ENCODE data around the gene MPST.

DNA sequence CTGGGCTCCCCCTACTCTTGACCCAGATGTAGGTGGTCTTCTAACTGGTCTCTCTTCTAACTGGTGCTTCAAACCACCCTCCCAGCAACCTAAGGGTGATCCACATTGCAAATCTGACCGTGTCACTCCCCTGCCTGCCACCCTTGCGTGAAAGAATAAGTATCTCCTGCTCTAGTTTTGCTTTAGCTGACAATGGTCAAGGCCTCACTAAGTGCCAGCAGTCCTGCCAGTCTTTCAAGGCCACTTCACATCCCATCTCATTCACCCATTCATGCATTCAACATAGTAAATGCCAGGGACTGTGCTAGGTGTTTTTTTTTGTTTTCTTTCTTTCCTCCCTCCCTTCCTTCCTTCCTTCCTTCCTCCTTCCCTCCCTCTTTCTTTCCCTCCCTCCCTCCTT is 29.7 kb downstream of the MPST start:
- TF ChIP-seq, protein P1, sequence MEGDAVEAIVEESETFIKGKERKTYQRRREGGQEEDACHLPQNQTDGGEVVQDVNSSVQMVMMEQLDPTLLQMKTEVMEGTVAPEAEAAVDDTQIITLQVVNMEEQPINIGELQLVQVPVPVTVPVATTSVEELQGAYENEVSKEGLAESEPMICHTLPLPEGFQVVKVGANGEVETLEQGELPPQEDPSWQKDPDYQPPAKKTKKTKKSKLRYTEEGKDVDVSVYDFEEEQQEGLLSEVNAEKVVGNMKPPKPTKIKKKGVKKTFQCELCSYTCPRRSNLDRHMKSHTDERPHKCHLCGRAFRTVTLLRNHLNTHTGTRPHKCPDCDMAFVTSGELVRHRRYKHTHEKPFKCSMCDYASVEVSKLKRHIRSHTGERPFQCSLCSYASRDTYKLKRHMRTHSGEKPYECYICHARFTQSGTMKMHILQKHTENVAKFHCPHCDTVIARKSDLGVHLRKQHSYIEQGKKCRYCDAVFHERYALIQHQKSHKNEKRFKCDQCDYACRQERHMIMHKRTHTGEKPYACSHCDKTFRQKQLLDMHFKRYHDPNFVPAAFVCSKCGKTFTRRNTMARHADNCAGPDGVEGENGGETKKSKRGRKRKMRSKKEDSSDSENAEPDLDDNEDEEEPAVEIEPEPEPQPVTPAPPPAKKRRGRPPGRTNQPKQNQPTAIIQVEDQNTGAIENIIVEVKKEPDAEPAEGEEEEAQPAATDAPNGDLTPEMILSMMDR (IDR thresholded peaks at IDR 0.05 in 2 of 3, conservative IDR thresholded peaks at IDR 0.05 in 1 of 3; ENCODE audit: borderline replicate concordance in 1 of 3, insufficient read depth in 1 of 3, low read depth in 2 of 3, low read length in 2 of 3) = no peak
- no peak for TF ChIP-seq POLR2A (IDR thresholded peaks at IDR 0.05; ENCODE audit: borderline replicate concordance, extremely low read depth, insufficient read depth, insufficient read length)
- no peak for TF ChIP-seq ZNF274 (IDR thresholded peaks at IDR 0.05; ENCODE audit: low read depth, low read length)
- no peak for TF ChIP-seq ZFX (IDR thresholded peaks at IDR 0.05)
